CD8-positive, alpha-beta memory T cell (primary cell): ENCODE measurements around the gene MFSD1. TPM values are rescaled to one million over a fixed set of nuclear protein-coding genes. Genes with fewer than 3 reads are reported as not detected.

ENCODE experiments used
- CTCF ChIA-PET: fragments of 350-600 bp; sonication (Branson Sonifier 250); formaldehyde crosslinking; loops from one replicate; lab custom pipeline; 2021; ENCODE audit warnings: antibody characterized with exemption; lab: Charles Lee
- POLR2A ChIA-PET: fragments of 350-600 bp; sonication (Branson Sonifier 250); formaldehyde crosslinking; loops from one replicate; lab custom pipeline; 2021; ENCODE audit warnings: antibody characterized with exemption; lab: Charles Lee
- DNase-seq, 5 donors: peaks; one replicate each; pipeline versions ENCODE4 v3.0.0 to v3.0.0-alpha.2; 2020 to 2022; ENCODE audit warnings: mixed read lengths in 1 of 5
- H3K27ac ChIP-seq: one replicate; pipeline ENCODE4 v1.7.0; 2013; ENCODE audit warnings: low read depth, mild to moderate bottlenecking, low read length, moderate library complexity
- H3K27me3 ChIP-seq: 2 replicates; pipeline ENCODE4 v1.7.0; 2013; ENCODE audit warnings: low read length, mild to moderate bottlenecking; ENCODE audit not compliant: insufficient read depth, poor library complexity, severe bottlenecking
- H3K36me3 ChIP-seq: 2 replicates; pipeline ENCODE4 v1.7.0; 2013; ENCODE audit warnings: mild to moderate bottlenecking, low read length, moderate library complexity; ENCODE audit not compliant: insufficient read depth
- H3K4me1 ChIP-seq: 2 replicates; pipeline ENCODE4 v1.7.0; 2013; ENCODE audit warnings: mild to moderate bottlenecking, low read length, moderate library complexity; ENCODE audit not compliant: insufficient read depth
- H3K4me3 ChIP-seq: 2 replicates; pipeline ENCODE4 v1.7.0; 2013; ENCODE audit warnings: mild to moderate bottlenecking, low read length
- H3K9me3 ChIP-seq: 2 replicates; pipeline ENCODE4 v1.7.0; 2013; ENCODE audit warnings: mild to moderate bottlenecking, low read length
- H3K27ac Mint-ChIP-seq, 8 donors: one replicate each; pipeline ENCODE4 v1.8.0; 2020 to 2021; ENCODE audit warnings: mixed read lengths in 8 of 8, mild to moderate bottlenecking in 6 of 8, inconsistent platforms in 3 of 8, moderate library complexity in 3 of 8
- H3K27me3 Mint-ChIP-seq, 2 donors: one replicate each; pipeline ENCODE4 v1.8.0; 2020 to 2021; ENCODE audit warnings: mixed read lengths in 2 of 2, mild to moderate bottlenecking in 1 of 2, moderate library complexity in 1 of 2
- H3K36me3 Mint-ChIP-seq, 3 donors: one replicate each; pipeline ENCODE4 v1.8.0; 2020 to 2021; ENCODE audit warnings: mixed read lengths in 3 of 3, inconsistent platforms in 1 of 3, mild to moderate bottlenecking in 1 of 3
- H3K4me1 Mint-ChIP-seq, 3 donors: one replicate each; pipeline ENCODE4 v1.8.0; 2020 to 2021; ENCODE audit warnings: mixed read lengths in 3 of 3, inconsistent platforms in 1 of 3, mild to moderate bottlenecking in 1 of 3
- H3K4me3 Mint-ChIP-seq, 7 donors: one replicate each; pipeline ENCODE4 v1.8.0; 2020 to 2021; ENCODE audit warnings: mixed read lengths in 7 of 7, mild to moderate bottlenecking in 6 of 7, moderate library complexity in 4 of 7, inconsistent platforms in 2 of 7
- H3K9me3 Mint-ChIP-seq, 5 donors: one replicate each; pipeline ENCODE4 v1.8.0; 2020 to 2022; ENCODE audit warnings: mixed read lengths in 5 of 5, mild to moderate bottlenecking in 3 of 5, moderate library complexity in 2 of 5, inconsistent platforms in 1 of 5
- polyA plus RNA-seq: library from polyadenylated mRNA; unstranded; fragments of 300-500 nt; fragmentation: Illumina TruSeq; gene quantifications from one replicate; pipeline ENCODE4 v1.2.3, GENCODE V29; 2021
- total RNA-seq, 2 experiments: library from RNA; stranded (reverse); gene quantifications; one replicate each; pipeline ENCODE4 v1.2.3, GENCODE V29; 2021

MFSD1 gene
- total and polyA plus RNA-seq, 3 experiments from 2014 or later = 25.3 to 53.0 (median 26.4) TPM

DNA sequence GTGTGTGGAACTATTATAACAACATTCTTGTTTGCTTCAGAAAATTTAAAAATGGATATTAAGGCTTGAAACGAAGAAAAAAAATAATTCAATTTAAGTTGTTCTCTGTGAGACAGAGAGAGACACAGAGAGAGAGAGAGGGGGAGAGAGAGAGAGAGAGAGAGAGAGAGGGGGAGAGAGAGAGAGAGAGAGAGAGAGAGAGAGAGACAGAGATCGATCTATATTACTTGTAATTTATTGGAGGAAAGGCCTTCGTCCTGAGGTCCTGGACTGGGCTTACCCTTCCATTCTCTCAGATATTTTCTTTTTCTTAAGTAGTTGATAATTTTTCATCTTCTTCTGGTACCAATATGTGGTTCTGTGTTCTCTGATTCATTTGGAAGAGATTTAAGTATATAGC lies 25.9 kb downstream of the MFSD1 start:
- Mint-ChIP-seq H3K27me3 (no peaks in the 10 kb centered on the region), H3K36me3 (peaks cover 18 to 69% (median 26%) of the 10 kb centered on the region in 3 donors), H3K4me1 (no peaks in the 10 kb centered on the region), H3K4me3 (no peak overlapping the region), H3K27ac (peak overlapping the region in 1 of 8 donors; percentile 74), H3K9me3 (no peaks in the 10 kb centered on the region)
- no peak for DNase-seq
- ChIA-PET POLR2A (no interaction called here), CTCF (no interaction called here)
- H3K4me3 ChIP-seq = no peak overlapping the region
- no peaks in the 10 kb centered on the region for H3K27me3 ChIP-seq
- H3K4me1 ChIP-seq = no peaks in the 10 kb centered on the region
- peaks cover 12% of the 10 kb centered on the region for H3K36me3 ChIP-seq
- H3K9me3 ChIP-seq = no peaks in the 10 kb centered on the region
- no peak overlapping the region for H3K27ac ChIP-seq

- Histone ChIP-seq H3K36me3 (no peaks in the 10 kb centered on the region), H3K4me3 (no peak overlapping the region), H3K27me3 (no peaks in the 10 kb centered on the region), H3K9me3 (no peaks in the 10 kb centered on the region), H3K27ac (no peak overlapping the region), H3K4me1 (no peaks in the 10 kb centered on the region)
- ChIA-PET POLR2A (no interaction called here), CTCF (no interaction called here)
- H3K4me3 Mint-ChIP-seq = no peak overlapping the region
- no peak for DNase-seq
- peaks cover 0 to 2% of the 10 kb centered on the region in 2 donors for H3K27me3 Mint-ChIP-seq
- no peaks in the 10 kb centered on the region for H3K4me1 Mint-ChIP-seq
- H3K36me3 Mint-ChIP-seq = peaks cover 14 to 49% (median 24%) of the 10 kb centered on the region in 3 donors
- no peaks in the 10 kb centered on the region for H3K9me3 Mint-ChIP-seq
- no peak overlapping the region for H3K27ac Mint-ChIP-seq
These were observed 28.5 kb downstream of the MFSD1 start for GRCh38 chr3:158830391-158830790.

GRCh38 chr3:158831861-158832260 lies 30.0 kb downstream of the MFSD1 start:
- Mint-ChIP-seq H3K4me3 (no peak overlapping the region), H3K27me3 (peaks cover 0 to 2% of the 10 kb centered on the region in 2 donors), H3K9me3 (no peaks in the 10 kb centered on the region), H3K4me1 (peaks cover 0 to 2% (median 0%) of the 10 kb centered on the region in 3 donors), H3K36me3 (peaks cover 14 to 43% (median 24%) of the 10 kb centered on the region in 3 donors), H3K27ac (no peak overlapping the region)
- no peaks in the 10 kb centered on the region for H3K36me3 ChIP-seq
- ChIA-PET CTCF (no interaction called here), POLR2A (no interaction called here)
- H3K27me3 ChIP-seq = no peaks in the 10 kb centered on the region
- no peak for DNase-seq
- H3K9me3 ChIP-seq = no peaks in the 10 kb centered on the region
- no peaks in the 10 kb centered on the region for H3K4me1 ChIP-seq
- H3K27ac ChIP-seq = no peak overlapping the region
- H3K4me3 ChIP-seq = no peak overlapping the region

DNA sequence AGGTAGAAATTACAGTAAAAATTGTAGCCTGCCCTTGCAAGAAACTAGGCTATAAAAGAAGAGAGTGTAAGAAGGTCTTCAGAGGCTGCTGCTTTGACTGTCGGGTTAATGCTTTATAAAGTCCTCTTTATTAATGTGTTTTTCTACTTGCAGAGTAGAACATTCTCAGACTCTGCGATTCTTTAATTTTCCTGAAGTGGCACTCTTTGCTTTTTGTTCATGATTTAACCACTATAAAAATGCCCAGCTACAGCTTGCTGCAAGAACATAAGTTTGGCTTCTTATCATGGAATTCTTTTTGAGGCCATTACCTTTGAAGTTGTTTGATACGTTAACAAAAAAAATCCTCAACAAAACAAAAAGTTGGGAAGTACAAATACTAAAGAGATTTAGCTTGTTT lies 33.8 kb downstream of the MFSD1 start:
- Mint-ChIP-seq H3K27ac (peak overlapping the region in 1 of 8 donors; percentile 52), H3K4me3 (no peak overlapping the region), H3K27me3 (peaks cover 0 to 2% of the 10 kb centered on the region in 2 donors), H3K36me3 (peaks cover 9 to 16% (median 9%) of the 10 kb centered on the region in 3 donors), H3K4me1 (peaks cover 0 to 4% (median 0%) of the 10 kb centered on the region in 3 donors), H3K9me3 (no peaks in the 10 kb centered on the region)
- Histone ChIP-seq H3K27ac (no peak overlapping the region), H3K9me3 (no peaks in the 10 kb centered on the region), H3K4me1 (no peaks in the 10 kb centered on the region), H3K36me3 (no peaks in the 10 kb centered on the region), H3K27me3 (no peaks in the 10 kb centered on the region), H3K4me3 (no peak overlapping the region)
- ChIA-PET CTCF (interaction anchor here (1.7 kb wide), 1 partner anchor 11 kb away, joined by 4 read pairs; no protein-coding TSS in a partner anchor), POLR2A (no interaction called here)
- DNase-seq = no peak

DNA sequence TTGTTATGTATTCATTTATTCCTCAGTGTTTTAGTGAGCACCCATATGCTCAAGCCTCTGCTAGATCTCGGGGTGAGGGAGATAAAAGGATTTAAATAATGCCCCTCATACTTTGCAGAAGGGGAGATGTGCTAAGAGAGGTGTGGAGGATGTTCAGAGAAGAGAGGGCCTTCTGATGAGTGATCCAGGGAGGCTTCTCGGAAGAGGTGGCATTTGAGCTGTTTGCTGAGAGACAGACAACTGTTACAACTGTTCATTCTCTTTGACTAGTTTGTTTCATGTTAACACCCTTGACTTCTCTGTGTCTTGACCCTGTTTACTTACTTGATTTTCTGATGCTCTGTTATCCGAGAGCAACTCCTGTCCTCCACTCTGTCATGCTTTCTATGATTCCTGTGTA lies 34.5 kb downstream of the MFSD1 start:
- POLR2A ChIA-PET = no interaction called here
- Histone ChIP-seq H3K27ac (no peak overlapping the region), H3K27me3 (no peaks in the 10 kb centered on the region), H3K9me3 (no peaks in the 10 kb centered on the region), H3K4me1 (no peaks in the 10 kb centered on the region), H3K4me3 (no peak overlapping the region), H3K36me3 (no peaks in the 10 kb centered on the region)
- Mint-ChIP-seq H3K4me3 (no peak overlapping the region), H3K9me3 (no peaks in the 10 kb centered on the region), H3K27ac (no peak overlapping the region), H3K36me3 (peaks cover 6 to 12% (median 8%) of the 10 kb centered on the region in 3 donors), H3K27me3 (peaks cover 0 to 2% of the 10 kb centered on the region in 2 donors), H3K4me1 (peaks cover 0 to 4% (median 0%) of the 10 kb centered on the region in 3 donors)
- CTCF ChIA-PET = interaction anchor here (1.7 kb wide), 1 partner anchor 10 kb away, joined by 4 read pairs; no protein-coding TSS in a partner anchor
- DNase-seq = no peak

DNA sequence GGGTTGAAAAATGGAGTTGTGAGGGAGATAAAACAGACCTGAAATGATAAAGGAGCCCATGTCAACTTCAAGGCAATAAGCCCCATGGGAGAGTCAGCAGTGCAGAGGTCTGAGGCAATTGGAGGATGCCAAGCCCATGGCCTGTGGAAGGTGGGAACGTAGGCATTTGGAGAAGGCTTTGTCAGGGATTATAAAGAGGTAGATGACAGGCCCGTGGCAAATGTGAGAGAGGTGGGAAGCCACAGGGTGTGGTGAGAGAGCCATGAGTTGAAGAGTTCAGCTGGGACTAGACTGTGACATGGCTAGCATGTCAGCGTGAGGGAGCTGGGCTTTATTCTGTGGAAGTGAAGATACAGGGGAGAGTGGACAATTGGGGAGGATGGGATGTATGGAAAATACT lies 35.4 kb downstream of the MFSD1 start:
- ChIA-PET POLR2A (no interaction called here), CTCF (no interaction called here)
- Histone ChIP-seq H3K4me1 (no peaks in the 10 kb centered on the region), H3K4me3 (no peak overlapping the region), H3K36me3 (no peaks in the 10 kb centered on the region), H3K27me3 (no peaks in the 10 kb centered on the region), H3K9me3 (no peaks in the 10 kb centered on the region), H3K27ac (no peak overlapping the region)
- peaks cover 0 to 4% (median 0%) of the 10 kb centered on the region in 3 donors for H3K4me1 Mint-ChIP-seq
- H3K4me3 Mint-ChIP-seq = no peak overlapping the region
- no peak for DNase-seq
- H3K36me3 Mint-ChIP-seq = peaks cover 1 to 4% (median 3%) of the 10 kb centered on the region in 3 donors
- peak overlapping the region in 2 of 8 donors; percentile 20 to 40 for H3K27ac Mint-ChIP-seq
- peaks cover 0 to 2% of the 10 kb centered on the region in 2 donors for H3K27me3 Mint-ChIP-seq
- no peaks in the 10 kb centered on the region for H3K9me3 Mint-ChIP-seq

DNA sequence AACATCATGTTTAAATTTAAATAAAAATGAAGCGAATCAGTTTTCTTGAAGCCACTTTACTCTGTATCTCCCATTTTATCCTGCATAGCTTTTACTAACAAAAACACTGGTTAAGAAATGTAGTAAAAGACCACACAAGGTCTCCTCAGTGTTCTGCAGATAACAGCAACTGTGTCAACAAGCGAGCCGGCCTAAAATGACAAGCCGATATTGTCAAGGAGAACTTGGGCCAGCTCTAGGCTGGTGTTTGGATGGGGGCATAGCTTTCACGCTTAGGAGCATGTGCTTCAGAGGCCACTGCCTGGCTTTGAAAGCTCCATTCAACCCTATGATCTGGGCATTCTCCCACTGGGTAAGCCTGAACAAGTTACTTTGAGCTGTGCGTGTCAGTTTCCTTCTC lies 38.1 kb downstream of the MFSD1 start:
- ChIA-PET CTCF (no interaction called here), POLR2A (no interaction called here)
- Mint-ChIP-seq H3K4me3 (no peak overlapping the region), H3K4me1 (peaks cover 0 to 4% (median 0%) of the 10 kb centered on the region in 3 donors), H3K27me3 (peaks cover 0 to 2% of the 10 kb centered on the region in 2 donors), H3K36me3 (no peaks in the 10 kb centered on the region), H3K27ac (peak overlapping the region in 1 of 8 donors; percentile 26), H3K9me3 (no peaks in the 10 kb centered on the region)
- Histone ChIP-seq H3K27me3 (no peaks in the 10 kb centered on the region), H3K9me3 (no peaks in the 10 kb centered on the region), H3K36me3 (no peaks in the 10 kb centered on the region), H3K4me1 (no peaks in the 10 kb centered on the region), H3K4me3 (no peak overlapping the region), H3K27ac (no peak overlapping the region)
- no peak for DNase-seq

GRCh38 chr3:158841387-158841786 lies 39.5 kb downstream of the MFSD1 start:
- no peaks in the 10 kb centered on the region for H3K4me1 ChIP-seq
- Mint-ChIP-seq H3K4me3 (no peak overlapping the region), H3K27ac (no peak overlapping the region), H3K9me3 (no peaks in the 10 kb centered on the region), H3K4me1 (peaks cover 4 to 5% (median 5%) of the 10 kb centered on the region in 3 donors), H3K27me3 (no peaks in the 10 kb centered on the region), H3K36me3 (no peaks in the 10 kb centered on the region)
- no peaks in the 10 kb centered on the region for H3K36me3 ChIP-seq
- H3K27ac ChIP-seq = no peak overlapping the region
- H3K27me3 ChIP-seq = no peaks in the 10 kb centered on the region
- H3K4me3 ChIP-seq = no peak overlapping the region
- no peak for DNase-seq
- ChIA-PET CTCF (no interaction called here), POLR2A (no interaction called here)
- H3K9me3 ChIP-seq = no peaks in the 10 kb centered on the region
